ENCODE measurements around the gene IFNB1.

GRCh38 chr9:21070171-21070571 lies 7.6 kb downstream of the IFNB1 start:
- TF ChIP-seq CTCF (IDR thresholded peaks at IDR 0.05) (peak; percentile 14 to 60 (median 50)), POLR2A (IDR thresholded peaks at IDR 0.05) (peak in 1 of 2 donors; percentile 31)

Measured in adrenal gland (tissue), 5 donors.